Measurements from ENCODE around the gene AKAIN1.

- TF ChIP-seq, protein P1, sequence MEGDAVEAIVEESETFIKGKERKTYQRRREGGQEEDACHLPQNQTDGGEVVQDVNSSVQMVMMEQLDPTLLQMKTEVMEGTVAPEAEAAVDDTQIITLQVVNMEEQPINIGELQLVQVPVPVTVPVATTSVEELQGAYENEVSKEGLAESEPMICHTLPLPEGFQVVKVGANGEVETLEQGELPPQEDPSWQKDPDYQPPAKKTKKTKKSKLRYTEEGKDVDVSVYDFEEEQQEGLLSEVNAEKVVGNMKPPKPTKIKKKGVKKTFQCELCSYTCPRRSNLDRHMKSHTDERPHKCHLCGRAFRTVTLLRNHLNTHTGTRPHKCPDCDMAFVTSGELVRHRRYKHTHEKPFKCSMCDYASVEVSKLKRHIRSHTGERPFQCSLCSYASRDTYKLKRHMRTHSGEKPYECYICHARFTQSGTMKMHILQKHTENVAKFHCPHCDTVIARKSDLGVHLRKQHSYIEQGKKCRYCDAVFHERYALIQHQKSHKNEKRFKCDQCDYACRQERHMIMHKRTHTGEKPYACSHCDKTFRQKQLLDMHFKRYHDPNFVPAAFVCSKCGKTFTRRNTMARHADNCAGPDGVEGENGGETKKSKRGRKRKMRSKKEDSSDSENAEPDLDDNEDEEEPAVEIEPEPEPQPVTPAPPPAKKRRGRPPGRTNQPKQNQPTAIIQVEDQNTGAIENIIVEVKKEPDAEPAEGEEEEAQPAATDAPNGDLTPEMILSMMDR (IDR thresholded peaks at IDR 0.05; ENCODE audit: insufficient read depth, low read length), result no peak
- no peak for TF ChIP-seq GABPA (IDR thresholded peaks at IDR 0.05; ENCODE audit: low read depth)
These were observed 30.3 kb downstream of the AKAIN1 start for GRCh38 chr18:5166606-5167280.

All from HL-60 (cell line).